HPDE6-E6E7 (cell line): ENCODE results near the gene AKT1S1.

Source experiments
- DNase-seq: peaks from one replicate; pipeline ENCODE4 v3.0.0; 2011; ENCODE audit warnings: missing footprints; ENCODE audit errors: extremely low spot score

AKT1S1 gene

GRCh38 chr19:49907745-49908446, 30.7 kb upstream of the AKT1S1 start:
- no peak for DNase-seq

- no peak for DNase-seq
Observed at GRCh38 chr19:49906879-49907564, 29.9 kb upstream of the AKT1S1 start.

- no peak for DNase-seq
Observed at GRCh38 chr19:49904136-49904535, 27.0 kb upstream of the AKT1S1 start.

GRCh38 chr19:49896863-49897621, 19.9 kb upstream of the AKT1S1 start, which contains the start of gene IL4I1:
Gene IL4I1 (minus strand): TSS chr19:49896887. CDS start chr19:49896160, 727 bp downstream.
- no peak for DNase-seq

- no peak for DNase-seq
Observed at GRCh38 chr19:49895566-49896297, 18.6 kb upstream of the AKT1S1 start.

GRCh38 chr19:49894879-49895565, 17.9 kb upstream of the AKT1S1 start:
- DNase-seq: no peak

- no peak for DNase-seq
Observed at GRCh38 chr19:49894011-49894664, 17.0 kb upstream of the AKT1S1 start.

- no peak for DNase-seq
Observed at GRCh38 chr19:49892716-49893115, 15.6 kb upstream of the AKT1S1 start.

- DNase-seq: no peak
Observed at GRCh38 chr19:49891393-49891792, 14.2 kb upstream of the AKT1S1 start.

GRCh38 chr19:49890349-49891311, 13.5 kb upstream of the AKT1S1 start:
- no peak for DNase-seq

GRCh38 chr19:49889687-49890348, 12.7 kb upstream of the AKT1S1 start:
- DNase-seq: no peak

GRCh38 chr19:49889038-49889686, 12.0 kb upstream of the AKT1S1 start:
- no peak for DNase-seq

GRCh38 chr19:49888510-49888824, 11.3 kb upstream of the AKT1S1 start:
- DNase-seq: no peak

- no peak for DNase-seq
Observed at GRCh38 chr19:49887665-49888509, 10.7 kb upstream of the AKT1S1 start.

- no peak for DNase-seq
Observed at GRCh38 chr19:49887037-49887664, 10.0 kb upstream of the AKT1S1 start.

GRCh38 chr19:49884760-49885159, 7.6 kb upstream of the AKT1S1 start:
- DNase-seq: no peak

GRCh38 chr19:49884109-49884508, 7.0 kb upstream of the AKT1S1 start:
- DNase-seq: no peak
